ENCODE results near the gene HYI.
"Not testable (repeated sequence)": the region's sequence is repeated elsewhere in the genome, so short reads cannot be mapped to it uniquely, and the experiment has no call there.

The HYI gene

DNA sequence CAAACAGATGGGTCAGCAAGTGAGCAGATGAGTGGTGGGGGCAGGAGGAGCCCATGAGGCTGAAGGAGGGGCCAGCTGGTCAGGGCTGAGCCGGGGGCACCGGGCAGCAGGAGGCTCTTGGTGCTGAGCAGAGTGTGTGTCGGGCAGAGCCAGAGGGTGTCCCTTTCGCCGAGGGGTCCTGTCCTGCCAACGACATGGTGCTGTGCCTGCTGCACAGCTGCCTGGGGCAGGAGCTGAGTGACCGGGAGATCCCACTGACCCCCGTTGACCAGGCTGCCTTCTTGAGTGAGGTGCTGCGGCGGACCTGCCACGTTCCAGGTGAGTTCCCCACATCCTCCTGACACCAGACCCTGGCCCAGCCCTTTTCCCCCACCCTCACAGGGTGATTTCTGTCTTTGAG lies 27.5 kb downstream of the HYI start:
- no peak for DNase-seq

DNA sequence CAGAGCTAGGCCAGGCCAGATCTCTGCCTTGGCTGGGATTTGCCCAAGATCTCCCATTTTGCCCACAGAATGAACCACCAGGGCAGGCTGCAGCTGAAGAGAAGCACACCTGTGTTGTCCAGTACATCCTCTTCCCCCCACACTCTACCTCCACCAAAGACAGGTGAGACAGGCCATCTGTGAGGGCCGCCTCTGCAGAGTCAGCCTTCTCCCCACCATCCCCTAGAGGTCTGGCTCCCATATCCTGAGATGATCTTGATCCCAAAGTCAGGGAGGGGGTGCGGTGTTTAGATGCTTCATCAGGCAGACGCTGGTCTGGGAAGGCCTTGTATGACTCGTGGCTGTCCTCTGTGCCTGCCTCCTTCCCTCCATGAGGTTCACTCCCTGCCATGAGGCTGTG lies 28.7 kb downstream of the HYI start:
- DNase-seq = no peak

DNA sequence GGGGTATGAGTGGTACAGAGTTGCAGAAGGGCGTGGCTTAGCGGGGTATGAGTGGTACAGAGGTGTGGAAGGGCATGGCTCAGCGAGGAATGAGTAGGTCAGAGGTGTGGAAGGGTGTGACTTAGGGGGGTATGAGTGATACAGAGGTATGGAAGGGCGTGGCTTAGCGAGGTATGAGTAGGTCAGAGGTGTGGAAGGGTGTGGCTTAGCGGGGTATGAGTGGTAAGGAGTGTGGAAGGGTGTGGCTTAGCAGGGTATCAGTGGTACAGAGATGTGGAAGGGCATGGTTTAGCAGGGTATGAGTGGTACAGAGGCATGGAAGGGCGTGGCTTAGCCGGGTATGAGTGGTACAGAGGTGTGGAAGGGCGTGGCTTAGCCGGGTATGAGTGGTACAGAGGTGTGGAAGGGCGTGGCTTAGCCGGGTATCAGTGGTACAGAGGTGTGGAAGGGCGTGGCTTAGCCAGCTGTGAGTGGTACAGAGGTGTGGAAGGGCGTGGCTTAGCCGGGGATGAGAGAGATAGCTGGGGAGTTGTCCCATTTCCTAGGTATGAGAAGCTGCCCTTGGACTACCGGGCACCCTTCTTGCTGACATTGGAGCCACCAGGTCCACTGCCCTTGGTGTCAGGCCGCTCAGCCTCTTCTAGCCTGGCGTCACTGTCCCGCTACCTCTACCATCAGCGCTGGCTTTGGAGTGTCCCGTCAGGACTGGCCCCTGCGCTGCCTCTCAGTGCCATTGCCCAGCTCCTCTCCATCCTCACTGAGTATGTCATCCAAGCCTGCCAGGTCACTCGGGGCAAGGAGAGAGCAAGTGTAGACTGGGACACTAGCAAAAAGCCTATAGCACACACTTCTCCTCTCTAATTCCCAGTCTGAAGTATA lies 29.8 kb downstream of the HYI start:
- no peak for DNase-seq

DNA sequence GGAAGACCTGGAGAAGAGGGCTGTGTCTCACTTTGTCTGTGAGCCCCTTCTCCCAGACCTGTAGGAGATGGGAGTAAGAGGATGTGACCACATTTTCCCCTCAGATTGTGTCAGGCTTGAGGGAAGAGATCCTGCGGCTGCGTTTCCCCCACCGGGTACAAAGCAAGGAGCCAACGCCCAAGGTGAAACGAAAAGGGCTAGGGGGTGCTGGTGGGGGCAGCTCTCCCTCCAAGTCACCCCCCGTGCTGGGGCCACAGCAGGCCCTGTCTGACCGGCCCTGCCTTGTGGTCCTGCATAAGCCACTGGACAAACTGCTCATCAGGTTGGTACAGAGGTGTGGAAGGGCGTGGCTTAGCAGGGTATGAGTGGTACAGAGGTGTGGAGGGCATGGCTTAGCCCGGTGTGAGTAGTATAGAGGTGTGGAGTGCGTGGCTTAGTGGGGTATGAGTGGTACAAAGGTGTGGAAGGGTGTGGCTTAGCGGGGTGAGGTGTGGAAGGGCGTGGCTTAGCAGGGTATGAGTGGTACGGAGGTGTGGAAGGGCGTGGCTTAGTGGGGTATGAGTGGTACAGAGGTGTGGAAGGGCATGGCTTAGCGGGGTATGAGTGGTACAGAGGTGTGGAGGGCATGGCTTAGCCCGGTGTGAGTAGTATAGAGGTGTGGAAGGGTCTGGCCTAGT lies 30.6 kb downstream of the HYI start:
- no peak for DNase-seq

DNA sequence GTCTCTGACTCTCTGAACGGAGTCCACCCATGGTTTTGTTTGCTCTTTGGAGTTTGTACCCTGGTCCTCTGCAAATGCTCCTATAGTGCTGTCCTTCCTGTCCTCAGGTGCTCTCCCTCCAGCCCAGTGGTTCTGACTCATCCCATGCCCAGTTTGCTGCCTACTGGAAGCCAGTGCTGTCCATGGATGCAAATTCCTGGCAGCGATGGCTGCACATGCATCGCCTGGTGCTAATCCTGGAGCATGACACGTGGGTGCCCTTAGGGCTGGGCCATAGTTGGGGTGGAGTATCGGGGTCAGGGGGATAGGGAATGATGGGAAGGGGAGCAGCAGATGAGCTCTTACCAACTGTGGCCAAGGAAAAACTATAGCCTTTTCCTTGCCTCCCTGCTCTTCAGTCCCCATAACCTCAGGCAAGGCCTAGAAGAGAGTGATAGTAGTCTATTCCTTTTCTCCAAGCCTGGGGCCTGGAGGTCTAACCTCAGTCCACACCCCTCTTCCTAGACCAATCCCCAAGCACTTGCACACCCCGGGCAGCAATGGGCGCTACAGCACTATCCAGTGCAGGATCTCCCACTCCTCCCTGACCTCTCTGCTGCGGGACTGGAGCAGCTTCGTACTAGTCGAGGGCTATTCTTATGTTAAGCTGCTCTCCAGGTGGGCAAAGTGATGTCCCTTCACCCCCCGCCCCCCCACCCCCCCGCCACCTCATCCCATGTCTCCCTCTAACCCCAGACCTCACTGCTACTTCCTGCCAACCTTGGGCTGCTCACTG lies 31.6 kb downstream of the HYI start:
- no peak for DNase-seq

DNA sequence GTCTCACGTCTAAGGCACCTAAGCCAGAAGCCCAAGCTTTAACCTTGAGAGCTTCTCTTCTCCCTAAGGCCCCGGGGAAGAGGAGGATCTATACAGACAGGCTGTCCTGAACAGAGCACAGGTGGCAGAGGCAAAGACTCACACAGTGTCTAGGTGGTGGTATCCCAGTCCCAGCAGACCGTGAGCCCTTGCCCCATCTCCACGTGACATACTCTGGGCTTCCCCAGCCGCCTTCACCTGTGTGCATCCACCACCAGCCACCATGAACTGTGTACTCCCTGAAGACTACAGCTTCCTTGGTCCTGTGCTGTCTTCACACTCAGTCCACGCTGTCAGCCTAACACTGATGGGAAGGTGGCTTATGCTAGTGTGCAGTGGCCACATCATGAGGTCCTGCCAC lies 32.3 kb downstream of the HYI start:
- DNase-seq = no peak

DNA sequence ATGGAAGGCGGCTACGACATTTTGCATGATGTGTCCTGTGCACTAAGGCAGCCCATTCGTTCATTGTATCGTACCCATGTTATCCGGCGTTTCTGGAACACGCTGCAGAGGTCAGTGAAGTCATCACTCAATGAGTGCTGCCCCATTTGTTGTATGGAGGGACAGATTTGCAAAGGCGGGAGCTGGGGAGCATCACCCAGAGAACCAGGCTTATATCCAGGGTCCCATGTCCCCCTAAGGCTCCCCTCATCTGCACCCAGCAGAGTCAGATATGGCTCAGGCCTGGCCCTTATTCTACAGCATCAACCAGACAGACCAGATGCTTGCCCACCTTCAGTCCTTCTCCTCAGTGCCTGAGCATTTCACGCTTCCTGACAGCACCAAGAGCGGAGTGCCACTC lies 32.9 kb downstream of the HYI start:
- DNase-seq = no peak

DNA sequence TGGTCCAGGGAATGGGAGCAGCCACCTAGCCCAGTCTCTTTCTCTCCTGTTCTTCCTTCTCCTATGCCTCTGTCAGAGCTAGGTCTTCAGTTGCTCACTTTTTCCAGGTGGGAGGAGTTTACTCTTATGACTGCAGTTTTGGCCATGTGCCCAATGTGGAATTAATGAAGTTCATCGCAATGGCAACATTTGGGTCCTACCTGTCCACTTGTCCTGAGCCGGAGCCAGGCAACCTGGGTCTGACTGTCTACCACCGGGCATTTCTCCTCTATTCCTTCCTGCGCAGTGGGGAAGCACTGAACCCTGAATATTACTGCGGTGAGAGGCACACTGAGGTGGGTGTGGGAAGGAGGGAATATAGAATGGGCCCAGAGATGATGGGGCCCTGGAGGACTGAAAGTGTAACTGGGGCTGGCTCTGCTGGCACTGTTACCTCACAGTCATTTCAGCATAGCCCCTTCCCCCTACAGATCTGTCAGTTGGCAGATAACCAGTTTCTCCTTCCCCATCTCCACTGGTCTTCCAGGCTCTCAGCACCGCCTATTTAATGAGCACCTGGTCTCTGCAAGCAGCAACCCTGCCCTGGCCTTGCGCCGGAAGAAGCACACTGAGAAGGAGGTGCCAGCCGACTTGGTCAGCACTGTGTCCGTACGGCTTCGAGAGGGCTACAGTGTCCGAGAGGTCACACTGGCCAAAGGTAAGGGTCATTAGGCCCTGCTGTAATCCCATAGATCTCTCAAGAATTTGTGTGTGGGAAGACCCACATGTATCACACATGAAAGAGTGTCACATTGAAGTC lies 33.9 kb downstream of the HYI start:
- no peak for DNase-seq

DNA sequence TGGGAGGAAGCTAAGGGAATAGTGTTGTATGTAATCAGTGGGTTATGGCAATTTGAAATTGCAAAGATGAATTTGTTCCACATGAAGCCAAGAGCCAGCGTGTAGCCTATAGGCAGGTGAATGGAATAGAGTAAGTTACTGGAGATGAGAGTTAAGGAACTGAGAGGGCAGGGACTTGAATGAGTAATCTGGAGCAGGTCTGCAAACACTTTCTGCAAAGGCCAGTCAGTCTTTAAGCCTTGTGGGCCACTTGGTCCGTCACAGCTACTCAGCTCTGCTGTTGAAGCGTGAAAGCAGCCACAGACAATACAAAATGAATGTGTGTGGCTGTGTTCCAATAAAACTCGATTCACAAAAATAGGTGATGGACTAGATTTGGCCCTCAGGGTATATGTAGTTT lies 34.9 kb downstream of the HYI start:
- DNase-seq = no peak

DNA sequence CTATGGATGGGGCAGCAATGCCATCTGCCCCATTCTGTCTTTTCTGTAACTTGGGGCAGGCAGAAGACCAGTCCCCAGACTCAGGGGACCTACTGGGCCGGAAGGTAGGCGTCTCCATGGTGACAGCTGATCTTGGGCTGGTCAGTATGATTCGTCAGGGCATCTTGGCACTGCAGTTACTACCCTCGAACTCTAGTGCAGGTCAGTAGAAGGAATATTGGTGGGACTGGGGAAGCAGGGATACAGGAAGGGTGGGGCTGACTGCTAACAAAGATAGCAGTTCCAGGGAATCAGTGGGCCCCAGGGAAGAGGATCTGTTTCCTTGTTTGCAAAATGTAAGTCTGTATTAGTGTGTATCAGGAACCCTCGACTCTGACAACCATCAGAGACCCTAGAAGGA lies 37.8 kb downstream of the HYI start:
- no peak for DNase-seq

DNA sequence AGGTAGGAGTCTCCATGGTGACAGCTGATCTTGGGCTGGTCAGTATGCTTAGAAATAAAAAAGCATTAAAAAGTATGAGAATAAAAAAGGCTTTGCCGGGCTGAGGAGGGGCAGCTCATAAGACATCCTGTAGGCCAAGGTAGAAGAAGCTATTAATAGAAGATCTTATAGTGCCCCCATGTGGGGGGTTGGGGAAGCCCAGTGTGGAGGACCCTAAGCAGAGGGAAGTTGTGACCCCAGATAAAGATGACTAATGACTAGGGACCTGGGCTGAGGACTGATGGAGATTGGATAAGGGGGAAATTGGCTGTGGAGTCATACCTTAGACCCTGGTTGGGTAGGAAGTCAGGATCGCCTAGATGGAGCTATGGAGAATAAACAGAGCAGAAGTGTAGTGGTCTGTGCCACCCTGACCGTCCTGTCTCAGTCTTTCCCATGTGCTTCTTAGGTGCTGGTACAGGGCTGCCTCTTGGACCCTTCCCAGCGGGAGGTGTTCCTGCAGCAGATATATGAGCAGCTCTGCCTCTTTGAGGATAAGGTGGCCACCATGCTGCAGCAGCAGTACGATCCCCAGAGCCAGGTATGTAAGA lies 39.0 kb downstream of the HYI start:
- no peak for DNase-seq

DNA sequence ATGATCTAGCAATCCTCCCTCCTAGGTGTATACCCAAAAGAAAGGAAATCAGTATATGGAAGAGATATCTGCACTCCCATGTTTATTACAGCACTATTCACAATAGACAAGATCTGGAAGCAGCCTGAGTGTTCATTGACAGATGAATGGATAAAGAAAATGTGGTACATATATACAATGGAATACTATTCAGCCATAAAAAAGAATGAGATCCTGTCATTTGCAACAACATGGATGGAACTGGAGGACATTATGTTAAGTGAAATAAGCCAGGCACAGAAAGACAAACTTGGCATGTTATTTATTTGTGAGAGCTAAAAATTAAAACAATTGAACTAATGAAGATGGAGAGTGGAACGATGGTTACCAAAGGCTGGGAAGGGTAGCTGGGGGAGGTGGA lies 40.3 kb downstream of the HYI start:
- not testable (repeated sequence) for DNase-seq

DNA sequence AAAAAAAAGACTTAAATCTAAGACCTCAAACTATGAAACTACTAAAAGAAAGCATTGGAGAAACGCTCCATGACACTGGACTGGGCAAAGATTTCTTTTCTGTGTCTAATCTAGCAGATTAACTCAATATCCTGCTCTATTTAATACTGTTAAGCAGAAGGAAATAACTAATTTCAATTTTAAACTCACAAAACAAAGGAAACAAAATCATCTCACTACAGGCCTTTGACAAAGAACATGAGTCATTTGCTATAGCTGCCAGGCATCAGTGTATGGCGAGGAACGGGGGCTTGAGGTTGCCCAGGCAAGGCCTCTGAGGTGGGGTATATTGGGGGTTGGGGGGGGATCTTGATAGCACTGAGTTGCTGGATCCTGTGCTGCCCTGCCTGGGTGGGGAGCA lies 43.2 kb downstream of the HYI start:
- DNase-seq = no peak

DNA sequence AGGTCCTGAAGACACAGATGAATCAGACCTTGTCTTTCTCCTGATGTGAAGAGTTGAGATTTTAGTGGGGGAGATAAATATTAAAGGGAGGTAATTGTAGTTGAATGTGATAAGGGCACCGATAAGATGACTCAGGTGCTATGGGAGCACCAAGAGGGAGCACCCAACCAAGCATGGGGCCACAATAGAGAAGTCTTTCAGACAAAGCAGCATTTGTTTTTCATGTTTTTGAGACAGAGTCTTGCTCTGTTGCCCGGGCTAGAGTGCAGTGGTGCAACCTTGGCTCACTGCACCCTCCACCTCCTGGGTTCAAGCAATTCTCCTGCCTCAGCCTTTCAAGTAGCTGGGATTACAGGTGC lies 47.9 kb downstream of the HYI start:
- DNase-seq = no peak

DNA sequence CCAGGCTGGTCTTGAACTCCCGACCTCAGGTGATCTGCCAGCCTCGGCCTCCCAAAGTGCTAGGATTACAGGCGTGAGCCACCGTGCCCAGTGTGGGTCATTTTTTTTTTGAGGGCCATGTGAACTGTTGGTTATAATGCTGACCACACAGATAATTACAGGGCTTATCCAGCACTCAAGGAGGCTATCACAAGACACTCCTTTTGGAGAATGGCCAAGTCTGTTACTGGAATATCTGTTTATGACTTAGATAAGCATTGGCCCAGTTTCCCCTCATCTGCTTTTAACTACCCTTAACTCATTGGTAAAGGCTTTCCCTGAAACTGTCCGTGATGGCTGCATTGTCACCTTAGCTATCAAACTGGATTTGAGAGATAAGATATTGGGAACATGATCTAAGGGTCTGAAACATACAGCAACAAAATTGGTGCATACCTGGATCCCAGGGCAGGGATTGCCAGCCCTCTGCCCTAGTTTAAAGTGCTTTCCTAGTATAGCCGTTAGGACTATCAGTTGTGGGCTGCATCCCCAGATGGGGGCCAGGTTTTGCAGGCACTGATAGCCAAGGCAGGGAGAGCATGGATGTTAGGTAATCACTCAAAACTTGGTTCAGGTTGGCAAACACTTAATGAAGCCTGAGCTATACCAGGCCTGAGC lies 48.4 kb downstream of the HYI start:
- DNase-seq = no peak

DNA sequence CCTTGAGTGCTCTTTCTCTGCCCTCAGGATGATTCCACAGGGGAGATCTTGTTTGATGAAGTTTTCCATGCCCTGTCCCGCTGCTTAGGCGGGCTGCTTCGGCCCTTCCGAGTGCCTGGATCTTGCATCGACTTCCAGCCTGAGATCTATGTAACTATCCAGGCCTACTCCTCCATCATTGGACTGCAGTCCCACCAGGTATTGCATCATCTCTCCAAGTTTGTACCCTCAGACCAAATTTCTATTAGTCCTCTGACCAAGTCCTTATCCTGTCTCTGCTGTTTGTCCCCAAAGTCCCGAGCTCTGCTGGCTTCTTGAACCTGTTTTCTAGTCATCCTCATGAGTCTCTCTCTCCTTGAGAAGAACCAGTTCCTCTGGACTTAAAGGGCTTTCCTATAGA lies 49.4 kb downstream of the HYI start:
- no peak for DNase-seq

DNA sequence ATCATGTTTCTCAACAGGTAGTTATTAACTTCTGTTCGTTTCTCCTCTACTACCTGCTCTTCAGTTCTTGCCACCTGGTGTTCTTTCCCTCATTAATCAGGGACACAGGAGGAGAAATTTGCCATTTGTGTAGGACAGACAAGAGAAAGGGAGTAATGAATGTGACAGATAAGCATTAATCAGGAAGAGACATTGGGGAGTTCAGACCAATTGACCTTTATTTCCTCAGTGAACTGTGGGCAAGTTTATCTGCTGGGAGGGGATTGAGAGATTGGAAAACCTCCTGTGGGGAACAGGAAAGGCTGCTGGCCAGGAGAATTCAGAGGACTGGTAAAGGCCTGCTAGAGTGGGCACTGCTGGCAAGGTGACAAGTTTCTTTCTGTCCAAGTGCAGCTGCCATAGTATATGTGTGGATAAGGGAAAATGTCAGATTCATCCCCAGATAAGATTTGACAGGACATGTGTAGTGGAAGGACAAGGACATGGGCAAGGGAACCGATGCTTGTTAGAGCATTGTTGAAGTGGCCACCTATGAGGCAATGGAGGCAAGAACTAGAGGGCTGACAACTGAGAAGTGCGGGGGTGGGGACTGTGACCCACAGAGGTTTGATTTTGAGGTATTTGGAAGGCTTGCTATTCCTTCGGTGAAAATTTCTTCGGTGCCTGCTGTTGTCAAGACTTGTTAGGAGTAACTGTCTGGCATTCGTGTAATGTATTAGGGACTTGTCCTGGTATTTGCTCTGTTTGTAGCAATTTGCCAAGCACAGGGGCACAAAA lies 51.5 kb downstream of the HYI start:
- DNase-seq = no peak

Data from NCI-H2107 (cell line).